Adrenal gland (tissue), 5 donors: ENCODE measurements around the gene ABCA1.

Source experiments
- POLR2A ChIP-seq, 2 donors: fragments of 450-650 bp; IDR thresholded peaks; one replicate each; pipeline ENCODE4 v1.6.1; 2017; ENCODE audit warnings: antibody characterized with exemption in 2 of 2, mild to moderate bottlenecking in 2 of 2, moderate library complexity in 1 of 2
- TF ChIP-seq, protein P1 (sequence below), 6 experiments: fragments of 450-650 bp in 4 of 6; fragments of 200-600 bp in 2 of 6; sonication (generic) in 1 of 6; IDR thresholded peaks; 1 replicate in 5 of 6; 2 replicates in 1 of 6; pipeline versions ENCODE4 v1.5.1 to v1.8.0; 2016 to 2021; ENCODE audit warnings: antibody characterized with exemption in 6 of 6, mild to moderate bottlenecking in 2 of 6, moderate library complexity in 1 of 6
- donor health status: DM: no; HTN: no; CAD: no.

- TF ChIP-seq, protein P1, sequence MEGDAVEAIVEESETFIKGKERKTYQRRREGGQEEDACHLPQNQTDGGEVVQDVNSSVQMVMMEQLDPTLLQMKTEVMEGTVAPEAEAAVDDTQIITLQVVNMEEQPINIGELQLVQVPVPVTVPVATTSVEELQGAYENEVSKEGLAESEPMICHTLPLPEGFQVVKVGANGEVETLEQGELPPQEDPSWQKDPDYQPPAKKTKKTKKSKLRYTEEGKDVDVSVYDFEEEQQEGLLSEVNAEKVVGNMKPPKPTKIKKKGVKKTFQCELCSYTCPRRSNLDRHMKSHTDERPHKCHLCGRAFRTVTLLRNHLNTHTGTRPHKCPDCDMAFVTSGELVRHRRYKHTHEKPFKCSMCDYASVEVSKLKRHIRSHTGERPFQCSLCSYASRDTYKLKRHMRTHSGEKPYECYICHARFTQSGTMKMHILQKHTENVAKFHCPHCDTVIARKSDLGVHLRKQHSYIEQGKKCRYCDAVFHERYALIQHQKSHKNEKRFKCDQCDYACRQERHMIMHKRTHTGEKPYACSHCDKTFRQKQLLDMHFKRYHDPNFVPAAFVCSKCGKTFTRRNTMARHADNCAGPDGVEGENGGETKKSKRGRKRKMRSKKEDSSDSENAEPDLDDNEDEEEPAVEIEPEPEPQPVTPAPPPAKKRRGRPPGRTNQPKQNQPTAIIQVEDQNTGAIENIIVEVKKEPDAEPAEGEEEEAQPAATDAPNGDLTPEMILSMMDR (IDR thresholded peaks at IDR 0.05) = no peak
- TF ChIP-seq POLR2A (IDR thresholded peaks at IDR 0.05) = no peak
These were observed 160.4 kb downstream of the ABCA1 start for GRCh38 chr9:104767507-104767906.
